Measurements from ENCODE around the gene PLCG1. TPM values are rescaled to one million over a fixed set of nuclear protein-coding genes. Genes with fewer than 3 reads are reported as not detected.

Gene PLCG1
- total and polyA plus RNA-seq, 2 of the 8 experiments (the other 6 are each of a cell fraction or from before 2014, with no cell fraction given): 103 to 154 TPM

DNA sequence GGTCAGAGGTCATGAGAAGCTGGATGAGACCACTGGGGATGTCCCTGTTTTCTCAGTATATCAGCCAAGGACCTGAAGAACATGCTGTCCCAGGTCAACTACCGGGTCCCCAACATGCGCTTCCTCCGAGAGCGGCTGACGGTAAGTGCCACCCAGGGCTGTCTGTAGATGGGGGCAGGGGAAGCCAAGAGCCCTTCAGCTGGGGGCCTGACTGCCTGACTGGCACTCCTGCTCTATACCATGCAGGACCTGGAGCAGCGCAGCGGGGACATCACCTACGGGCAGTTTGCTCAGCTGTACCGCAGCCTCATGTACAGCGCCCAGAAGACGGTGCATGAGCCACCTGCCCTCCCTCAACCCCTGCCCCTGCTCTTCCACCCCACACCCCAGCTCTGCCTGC lies 25.1 kb downstream of the PLCG1 start:
- Histone ChIP-seq H2AFZ (ENCODE audit: low read length) (no peak overlapping the region), H3K79me2 (ENCODE audit: control insufficient read depth in 1 of 2, insufficient read depth in 2 of 2, low read length in 2 of 2) (peaks cover 6 to 29% of the 10 kb centered on the region in 2 experiments), H3K23me2 (ENCODE audit: low read depth, low read length) (no peaks in the 10 kb centered on the region), H4K20me1 (replicated peaks in 1 of 2; ENCODE audit: control insufficient read depth in 1 of 2, insufficient read depth in 2 of 2, low read length in 2 of 2) (peaks cover 8 to 36% of the 10 kb centered on the region in 2 experiments), H3K4me1 (replicated peaks in 1 of 4; ENCODE audit: control insufficient read depth in 3 of 4, insufficient read depth in 4 of 4, low read length in 3 of 4) (peaks cover 0 to 3% (median 1%) of the 10 kb centered on the region in 4 experiments; a peak in 3 of 7 replicates), H2BK15ac (ENCODE audit: low read length) (no peak overlapping the region), H3K9me3 (ENCODE audit: insufficient read depth in 2 of 2, low read depth in 1 of 2, low read length in 1 of 2) (no peaks in the 10 kb centered on the region), H4K8ac (ENCODE audit: extremely low read depth, insufficient read depth, low read length) (no peak overlapping the region), H2BK12ac (ENCODE audit: low read depth, low read length) (no peak overlapping the region), H3K27me3 (replicated peaks in 1 of 4; ENCODE audit: control insufficient read depth in 3 of 4, extremely low read depth in 1 of 4, insufficient read depth in 3 of 4, low read length in 3 of 4) (no peaks in the 10 kb centered on the region), H3K79me1 (ENCODE audit: low read depth, low read length) (peaks cover 21% of the 10 kb centered on the region), H3K4me2 (ENCODE audit: insufficient read depth in 1 of 2, low read depth in 2 of 2, low read length in 2 of 2) (no peak overlapping the region), H3K23ac (ENCODE audit: insufficient read length) (no peak overlapping the region), H2AK5ac (ENCODE audit: low read depth, low read length) (no peak overlapping the region), H4K91ac (replicated peaks; ENCODE audit: insufficient read length, low read length) (no peak overlapping the region), H4K5ac (ENCODE audit: insufficient read length, low read depth, low read length) (no peak overlapping the region), H3K36me3 (ENCODE audit: control insufficient read depth in 2 of 4, insufficient read depth in 4 of 4, low read length in 3 of 4) (peaks cover 52 to 66% (median 58%) of the 10 kb centered on the region in 4 experiments), H3K9ac (replicated peaks in 1 of 4; ENCODE audit: extremely low read depth in 1 of 4, low read depth in 3 of 4, low read length in 3 of 4) (no peak overlapping the region), H2BK5ac (ENCODE audit: low read depth, low read length) (no peak overlapping the region), H3K27ac (ENCODE audit: low read depth, low read length) (no peak overlapping the region), H3K56ac (replicated peaks; ENCODE audit: insufficient read length, low read depth, low read length) (no peak overlapping the region), H3K4ac (replicated peaks; ENCODE audit: insufficient read length, low read depth, low read length) (no peak overlapping the region), H2BK20ac (ENCODE audit: low read length) (no peak overlapping the region), H3K18ac (ENCODE audit: extremely low read depth, low read length) (no peak overlapping the region), H3K4me3 (ENCODE audit: extremely low read depth in 1 of 4, insufficient read depth in 2 of 4, low read depth in 3 of 4, low read length in 4 of 4) (no peak overlapping the region), H3K14ac (ENCODE audit: insufficient read length) (no peak overlapping the region), H2BK120ac (replicated peaks; ENCODE audit: low read depth, low read length) (no peak overlapping the region)
- FAIRE-seq (no peak), DNase-seq (ENCODE audit: low read depth in 1 of 2, low spot score in 2 of 2) (no peak)
- 90% methylated on average over 11 of the region's 11 CpGs; no CpG with 5 or more reads in 1 of the 2 experiments for WGBS, 2 experiments (ENCODE audit: extremely low coverage in 1 of 2, insufficient coverage in 1 of 2, insufficient read length in 1 of 2, insufficient replicate concordance in 2 of 2, low coverage in 1 of 2, low lambda C conversion rate in 2 of 2, missing lambda C conversion rate in 1 of 2)
- TF ChIP-seq KDM1A (IDR thresholded peaks at IDR 0.05; ENCODE audit: borderline replicate concordance, low read length): no peak
- TF ChIP-seq SIRT6 (IDR thresholded peaks at IDR 0.05; ENCODE audit: low read length): no peak
- ChIA-PET CTCF (ENCODE audit: partially characterized antibody) (interaction anchor here (1.0 to 1.6 kb wide), 2 partner anchors 11 to 27 kb away, joined by 5 read pairs; no protein-coding TSS in a partner anchor), POLR2A (ENCODE audit: partially characterized antibody) (interaction anchor here (1.8 kb wide), 1 partner anchor 11 kb away, joined by 3 read pairs; no protein-coding TSS in a partner anchor)
